K562 (cell line): Measurements from ENCODE around the gene SLC17A9. TPM values are rescaled to one million over a fixed set of nuclear protein-coding genes. Genes with fewer than 3 reads are reported as not detected.

Experiments used
- BRD9 ChIP-seq: fragments of 450-650 bp; IDR thresholded peaks from 2 replicates; pipeline ENCODE4 v1.6.1; 2018; ENCODE audit warnings: low read depth; ENCODE audit not compliant: partially characterized antibody
- CXXC5 ChIP-seq: fragments of 250-450 bp; sonication (Bioruptor Pico); IDR thresholded peaks from 2 replicates; pipeline ENCODE4 v1.8.0; 2022; ENCODE audit warnings: inconsistent platforms, mild to moderate bottlenecking, moderate library complexity
- E2F8 ChIP-seq: fragments of 450-650 bp; IDR thresholded peaks from 2 replicates; pipeline ENCODE4 v1.7.1; 2018; ENCODE audit warnings: mild to moderate bottlenecking, low read depth; ENCODE audit not compliant: partially characterized antibody
- GABPB2 ChIP-seq: fragments of 250-450 bp; sonication (Bioruptor Pico); conservative IDR thresholded peaks from 2 replicates; pipeline ENCODE4 v1.5.1; 2021; ENCODE audit warnings: mild to moderate bottlenecking
- GTF2F1 ChIP-seq: IDR thresholded peaks from 2 replicates; pipeline ENCODE4 v1.6.1; 2011; ENCODE audit warnings: low read depth, low read length, improper control_type of control experiment
- polyA plus RNA-seq, 8 experiments: library from polyadenylated mRNA; depleted of rRNA in 4 of 8; stranded (reverse) in 5 of 8; unstranded in 3 of 8; fragments of >200 nt; fragmentation: Nextera tagmentation in 2 of 8; fragmentation: Illumina TruSeq in 1 of 8; extraction: Ambion mirVana in 2 of 8; extraction: Trizol in 1 of 8; gene quantifications; 2 replicates each; pipeline versions ENCODE4 v1.2.1 to v1.2.3, GENCODE V29; 2011 to 2014; ENCODE audit warnings: inconsistent platforms in 1 of 8, missing spikeins in 1 of 8
- total RNA-seq, 7 experiments: library from RNA; depleted of rRNA in 6 of 7; stranded (reverse); fragments of >200 nt in 6 of 7; fragmentation: Illumina TruSeq in 2 of 7; extraction: Trizol in 2 of 7; gene quantifications; 2 replicates each; pipeline versions ENCODE4 v1.2.1 to v1.2.3, GENCODE V29; 2011 to 2021; ENCODE audit warnings: low replicate concordance in 1 of 7
- TF ChIP-seq, protein P1 (sequence below): fragments of 250-450 bp; sonication (Bioruptor Pico); IDR thresholded peaks from 2 replicates; pipeline ENCODE4 v1.8.0; 2022; ENCODE audit warnings: inconsistent platforms, mild to moderate bottlenecking, moderate library complexity, borderline replicate concordance

SLC17A9 gene
- total and polyA plus RNA-seq, 9 of the 15 experiments (the other 6 are each of a cell fraction or from before 2014, with no cell fraction given): 0.04 to 0.31 TPM; not detected in 7

- TF ChIP-seq E2F8 (no peak), CXXC5 (no peak), GTF2F1 (no peak), BRD9 (no peak), GABPB2 (CRISPR knock-in tag) (no peak)
- TF ChIP-seq, protein P1, sequence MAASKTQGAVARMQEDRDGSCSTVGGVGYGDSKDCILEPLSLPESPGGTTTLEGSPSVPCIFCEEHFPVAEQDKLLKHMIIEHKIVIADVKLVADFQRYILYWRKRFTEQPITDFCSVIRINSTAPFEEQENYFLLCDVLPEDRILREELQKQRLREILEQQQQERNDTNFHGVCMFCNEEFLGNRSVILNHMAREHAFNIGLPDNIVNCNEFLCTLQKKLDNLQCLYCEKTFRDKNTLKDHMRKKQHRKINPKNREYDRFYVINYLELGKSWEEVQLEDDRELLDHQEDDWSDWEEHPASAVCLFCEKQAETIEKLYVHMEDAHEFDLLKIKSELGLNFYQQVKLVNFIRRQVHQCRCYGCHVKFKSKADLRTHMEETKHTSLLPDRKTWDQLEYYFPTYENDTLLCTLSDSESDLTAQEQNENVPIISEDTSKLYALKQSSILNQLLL (CRISPR knock-in tag): no peak
Observed at GRCh38 chr20:62969939-62970306, 17.4 kb downstream of the SLC17A9 start (continued).
